Inflammatory macrophage treated with lipopolysaccharide for 4 hours (primary cell): Measurements from ENCODE around the gene TNFSF15.

Source experiments
- DNase-seq: peaks from one replicate; pipeline ENCODE4 v3.0.0-alpha.2; 2020

The TNFSF15 gene

GRCh38 chr9:114805670-114806525, at the start of gene TNFSF15:
Gene TNFSF15, minus strand, starts transcription at chr9:114806039. Its CDS starts 27 bp downstream, at chr9:114806012.
- peak; percentile 96 for DNase-seq

DNA sequence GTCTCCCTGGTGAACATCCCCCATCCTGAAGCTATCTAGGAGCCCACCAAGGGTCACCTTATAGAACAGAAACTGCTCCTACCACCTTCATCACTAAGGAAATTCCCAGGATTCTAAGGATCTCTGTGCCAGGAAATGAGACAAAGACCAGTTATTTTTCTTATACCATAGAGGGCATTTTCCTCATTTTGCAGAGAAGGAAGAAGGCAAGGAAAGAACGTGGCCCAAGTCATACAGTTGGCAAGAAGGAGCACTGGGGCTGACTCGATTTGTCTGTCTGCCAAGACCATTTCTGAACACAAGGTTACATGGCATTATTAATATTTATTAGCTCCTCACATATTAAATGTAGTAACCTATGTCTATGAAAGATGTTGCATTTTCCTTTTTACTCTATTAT, 49.6 kb upstream of the TNFSF15 start:
- DNase-seq = no peak

DNA sequence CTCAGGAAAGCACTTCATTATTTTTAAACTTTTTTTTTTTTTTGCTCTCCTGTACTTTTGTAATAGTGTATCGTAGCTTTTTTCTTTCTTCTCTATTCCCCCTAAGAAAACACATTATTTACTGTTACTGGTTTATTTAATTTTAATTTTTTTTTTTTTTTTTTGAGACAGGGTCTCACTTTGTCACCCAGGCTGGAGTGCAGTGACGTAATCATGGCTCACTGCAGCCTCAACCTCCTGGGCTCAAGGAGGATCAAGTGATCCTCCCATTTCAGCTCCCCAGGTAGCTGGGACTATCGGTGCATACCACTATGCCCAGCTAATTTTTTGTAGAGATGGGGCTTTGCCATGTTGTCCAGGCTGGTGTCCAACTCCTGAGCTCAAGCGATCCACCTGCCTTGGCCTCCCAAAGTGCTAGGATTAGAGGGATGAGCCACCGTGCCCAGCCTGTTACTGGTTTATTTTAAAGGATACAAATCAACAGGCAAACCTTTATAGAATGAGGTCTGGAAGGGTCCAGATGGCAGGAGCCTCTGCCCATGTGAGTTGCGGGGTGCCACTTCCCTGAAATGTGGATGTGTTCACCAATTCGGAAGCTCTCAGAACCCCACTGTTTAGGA, 49.0 kb upstream of the TNFSF15 start:
- no peak for DNase-seq

- no peak for DNase-seq
These were observed 47.4 kb upstream of the TNFSF15 start for GRCh38 chr9:114853071-114853855.

- DNase-seq = peak; percentile 79
These were observed 46.3 kb upstream of the TNFSF15 start for GRCh38 chr9:114852050-114852594.

DNA sequence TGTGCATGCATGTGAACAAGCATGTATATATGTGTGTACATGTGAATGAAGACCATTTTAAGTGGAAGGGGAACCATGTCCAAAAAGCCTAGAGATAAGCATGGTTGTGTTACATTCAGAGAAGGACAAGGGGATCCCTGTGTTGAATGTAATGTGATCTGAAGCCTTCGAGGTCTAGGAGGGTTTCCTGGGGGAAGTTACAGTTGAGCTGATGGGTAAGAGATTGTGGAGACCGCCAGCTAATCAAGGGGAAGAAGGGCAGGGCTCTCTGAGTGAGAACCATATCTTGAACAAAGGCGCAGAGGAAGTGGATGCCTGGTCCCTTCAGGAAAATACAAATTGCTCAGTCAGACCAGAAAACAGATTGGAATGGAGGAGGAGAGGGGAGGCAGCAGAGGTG, 45.5 kb upstream of the TNFSF15 start:
- DNase-seq = no peak

DNA sequence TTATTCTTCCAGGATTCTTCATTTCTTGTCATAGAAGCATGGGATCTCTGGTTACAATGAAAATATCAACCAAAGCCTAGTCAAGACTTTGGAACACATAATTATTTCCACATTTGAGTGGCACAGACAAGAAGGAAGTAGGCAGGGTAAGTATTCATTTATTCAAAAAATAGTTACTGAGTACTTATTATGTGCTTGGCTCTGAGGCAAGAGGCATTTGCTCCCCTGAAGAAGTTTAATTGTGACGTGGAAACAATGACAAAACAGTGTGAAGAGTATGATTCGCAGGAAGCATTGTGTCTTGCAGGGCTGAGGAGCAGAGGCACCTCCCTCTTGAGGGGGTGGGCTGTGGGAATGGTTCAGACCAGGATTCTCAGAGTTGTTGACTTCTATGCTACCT, 45.0 kb upstream of the TNFSF15 start:
- peak; percentile 46 for DNase-seq

GRCh38 chr9:114849450-114849849, 43.6 kb upstream of the TNFSF15 start:
- DNase-seq = no peak

DNA sequence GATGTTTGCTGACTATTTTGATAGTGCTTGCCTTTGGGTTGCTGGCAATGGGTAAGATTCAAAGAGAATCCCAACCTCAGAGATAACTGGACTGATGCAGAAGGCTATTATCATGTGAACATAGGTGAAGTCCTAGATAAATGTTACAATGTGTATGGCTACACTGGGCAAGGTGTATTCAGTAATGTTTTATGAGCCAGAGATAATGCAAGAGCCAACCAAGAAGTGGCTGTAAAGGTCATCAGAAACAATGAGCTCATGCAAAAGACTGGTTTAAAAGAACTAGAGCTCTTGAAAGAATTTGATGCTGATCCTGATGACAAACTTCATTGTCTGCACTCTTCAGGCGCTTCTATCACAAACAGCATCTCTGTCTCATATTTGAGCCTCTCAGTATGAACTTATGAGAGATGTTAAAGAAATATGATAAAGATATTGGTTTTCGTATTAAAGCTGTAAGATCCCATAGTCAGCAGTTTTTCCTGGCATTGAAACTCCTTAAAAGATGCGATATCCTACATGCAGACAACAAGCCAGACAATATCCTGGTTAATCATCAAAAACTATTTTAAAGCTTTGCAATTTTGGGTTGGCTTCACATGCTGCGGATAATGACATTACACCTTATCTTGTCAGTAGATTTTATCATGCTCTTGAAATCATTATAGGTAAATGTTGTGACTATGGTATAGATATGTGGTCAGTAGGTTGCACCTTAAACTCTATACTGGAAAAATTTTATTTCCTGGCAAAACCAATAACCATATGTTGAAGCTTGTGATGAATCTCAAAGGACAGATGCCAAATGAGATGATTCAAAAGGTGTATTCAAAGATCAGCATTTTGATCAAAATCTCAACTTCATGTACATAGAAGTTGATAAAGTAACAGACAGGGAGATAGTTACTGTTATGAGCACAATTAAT, 41.9 kb upstream of the TNFSF15 start:
- DNase-seq = no peak

DNA sequence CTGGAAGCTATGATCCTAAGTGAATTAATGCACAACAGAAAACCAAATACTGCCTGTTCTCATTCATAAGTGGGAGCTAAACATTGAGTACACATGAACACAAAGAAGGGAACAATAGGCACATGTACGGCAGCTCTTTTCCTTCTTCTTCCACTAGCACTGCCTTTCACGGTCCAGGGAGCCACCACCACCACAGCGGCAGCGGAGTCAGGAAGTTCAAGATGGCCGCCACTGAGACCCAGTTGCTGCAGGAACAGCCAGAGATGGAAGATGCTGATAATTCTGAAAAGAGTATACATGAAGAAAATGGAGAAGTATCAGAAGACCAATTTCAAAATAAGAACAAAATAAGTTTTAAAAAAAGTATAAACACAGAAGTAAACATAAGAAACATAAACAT, 39.5 kb upstream of the TNFSF15 start:
- DNase-seq = no peak

- no peak for DNase-seq
These were observed 38.9 kb upstream of the TNFSF15 start for GRCh38 chr9:114844766-114845165.

DNA sequence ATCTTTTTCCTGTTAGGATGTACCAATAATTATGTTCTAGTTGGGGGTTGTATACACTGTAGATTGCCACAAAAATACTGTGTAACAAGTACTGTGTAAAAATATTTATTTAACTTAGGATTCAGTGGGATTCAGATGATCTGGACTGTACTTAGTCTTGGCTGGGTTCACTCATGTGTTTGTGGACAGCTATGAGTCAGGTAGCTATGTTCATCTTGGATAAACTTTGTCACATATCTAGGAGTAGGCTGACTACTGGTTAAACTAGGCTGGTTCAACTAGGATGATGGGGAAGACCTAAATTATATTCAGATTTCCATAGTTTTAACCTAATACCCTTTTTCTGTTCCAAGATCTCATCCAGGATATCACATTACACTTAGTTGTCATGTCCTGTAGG, 32.1 kb upstream of the TNFSF15 start:
- DNase-seq = no peak

DNA sequence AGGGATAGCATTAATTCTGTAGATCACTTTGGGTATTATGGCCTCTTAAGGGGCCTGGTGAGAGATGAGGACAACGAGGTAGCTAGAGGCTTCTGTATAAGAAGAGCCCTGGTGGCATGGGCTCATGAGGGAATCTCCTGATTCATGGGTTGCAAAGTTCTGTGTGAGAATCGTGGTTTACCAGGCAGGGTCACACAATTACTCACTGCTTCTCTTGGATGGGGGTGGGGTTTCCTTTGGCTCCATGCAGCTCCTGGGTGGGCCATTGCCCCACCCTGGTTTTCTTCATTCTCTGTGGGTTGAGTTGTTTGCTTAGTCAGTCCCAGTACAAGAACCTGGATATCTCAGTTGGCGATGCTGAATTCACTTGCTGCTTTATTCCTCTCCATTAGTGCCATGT, 30.9 kb upstream of the TNFSF15 start:
- peak; percentile 36 for DNase-seq

DNA sequence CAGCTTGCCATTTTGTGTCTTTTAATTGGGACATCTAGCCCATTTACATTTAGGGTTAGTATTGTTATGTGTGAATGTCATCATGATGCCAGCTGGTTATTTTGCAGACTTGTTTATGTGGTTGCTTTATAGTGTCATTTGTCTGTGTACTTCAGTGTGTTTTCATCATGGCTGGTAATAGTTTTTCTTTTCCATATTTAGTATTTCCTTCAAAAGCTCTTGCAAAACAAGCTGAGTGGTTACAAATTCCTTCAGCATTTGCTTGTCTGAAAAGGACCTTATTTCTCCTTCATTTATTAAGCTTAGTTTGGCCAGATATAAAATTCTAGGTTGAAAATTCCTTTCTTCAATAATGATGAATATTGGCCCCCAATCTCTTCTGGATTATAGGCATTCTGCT, 28.5 kb upstream of the TNFSF15 start:
- peak; percentile 64 for DNase-seq

GRCh38 chr9:114830546-114830945, 24.7 kb upstream of the TNFSF15 start:
- no peak for DNase-seq

- DNase-seq = peak; percentile 85
These were observed 24.0 kb upstream of the TNFSF15 start for GRCh38 chr9:114829574-114830440.

GRCh38 chr9:114828303-114828650, 22.4 kb upstream of the TNFSF15 start:
- peak; percentile 68 for DNase-seq

DNA sequence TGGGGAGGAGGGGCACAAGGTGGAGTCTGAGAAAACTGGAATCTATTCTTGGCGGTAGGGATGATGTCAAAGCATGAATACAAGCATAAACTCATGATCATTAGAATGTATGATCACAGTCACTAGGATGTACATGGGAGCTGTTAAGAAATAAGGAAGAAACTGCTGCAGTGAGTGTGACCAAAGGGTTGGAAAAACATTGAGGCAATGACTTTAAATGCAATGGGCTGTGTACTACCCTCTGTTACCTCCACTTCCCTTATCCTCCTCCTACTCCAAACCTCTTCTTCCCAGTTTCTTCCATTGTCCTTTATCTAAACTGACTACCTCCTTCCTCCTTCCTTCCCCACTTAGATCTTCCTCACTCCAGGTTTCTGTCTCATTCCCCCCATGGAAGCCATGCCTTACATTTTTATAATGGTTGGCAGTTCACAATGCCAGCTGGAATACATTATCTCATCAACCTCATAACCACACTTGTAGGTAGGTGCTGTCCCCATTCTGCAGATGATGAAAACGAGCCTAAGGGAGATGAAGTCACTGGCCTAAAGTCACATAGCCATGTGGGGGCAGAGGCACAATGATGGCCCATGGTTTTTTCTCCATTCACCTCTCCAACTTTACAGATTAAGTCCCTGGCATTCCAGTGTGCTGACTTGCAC, 21.9 kb upstream of the TNFSF15 start:
- DNase-seq = peak; percentile 94

GRCh38 chr9:114826431-114826830, 20.6 kb upstream of the TNFSF15 start:
- no peak for DNase-seq

DNA sequence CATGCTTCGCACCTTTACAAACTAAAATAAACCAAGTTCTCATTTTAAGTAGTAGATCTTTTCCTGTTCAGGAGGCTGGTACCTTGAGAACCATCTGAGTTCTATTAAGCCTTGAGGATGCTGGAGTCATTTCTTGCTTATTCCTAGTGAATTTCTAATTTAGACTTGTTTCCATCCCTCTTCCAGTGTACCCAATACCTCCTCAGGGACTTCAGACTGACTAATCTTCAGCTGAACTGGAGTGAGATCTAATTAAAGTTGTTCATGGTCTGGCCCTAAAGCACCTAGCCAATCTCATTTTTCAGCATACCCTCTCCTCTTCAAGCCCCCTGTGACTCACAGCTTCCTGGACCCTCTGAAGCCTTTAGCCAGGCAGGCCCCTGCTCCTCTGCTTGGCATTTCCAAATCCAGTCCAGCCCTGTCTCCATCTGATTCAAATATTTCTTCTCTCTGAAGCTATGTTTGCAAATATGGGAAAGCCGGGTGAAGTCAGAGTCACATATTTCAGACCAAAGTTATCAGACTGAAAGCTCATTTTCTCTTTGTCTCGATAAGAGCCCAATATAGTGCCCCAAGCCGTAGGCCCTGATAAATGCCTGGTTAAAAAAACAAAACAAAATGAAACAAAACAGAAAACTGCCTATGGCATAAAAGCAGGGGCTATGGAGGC, 19.4 kb upstream of the TNFSF15 start:
- DNase-seq = no peak
